ENCODE data around the gene JAZF1.
"Not testable (repeated sequence)": the region's sequence is repeated elsewhere in the genome, so short reads cannot be mapped to it uniquely, and the experiment has no call there.

The JAZF1 gene

DNA sequence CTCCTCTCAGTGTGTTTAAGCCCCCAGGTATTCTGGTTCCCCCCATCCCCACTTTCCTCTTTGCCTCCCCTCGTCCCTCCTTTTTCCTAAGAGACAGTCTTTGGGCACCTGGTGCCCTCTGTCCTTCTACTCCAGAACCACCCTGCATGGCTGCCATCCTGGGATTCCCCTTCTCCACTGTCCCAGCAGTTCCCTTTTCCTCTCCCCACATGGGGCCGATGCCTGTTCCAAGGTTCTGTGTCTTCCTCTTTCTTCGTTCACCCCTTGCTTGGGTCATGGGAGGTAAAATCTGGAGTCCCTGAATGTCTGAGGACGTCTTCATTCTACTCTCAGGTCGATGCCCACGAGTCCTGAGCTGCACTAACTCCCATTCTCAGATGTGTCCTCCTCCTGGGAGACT lies 319.8 kb downstream of the JAZF1 start:
- DNase-seq, result no peak

- not testable (repeated sequence) for DNase-seq
Observed at GRCh38 chr7:27856703-27857485, 323.7 kb downstream of the JAZF1 start.

GRCh38 chr7:27850531-27850930 lies 330.1 kb downstream of the JAZF1 start:
- DNase-seq, result no peak

DNA sequence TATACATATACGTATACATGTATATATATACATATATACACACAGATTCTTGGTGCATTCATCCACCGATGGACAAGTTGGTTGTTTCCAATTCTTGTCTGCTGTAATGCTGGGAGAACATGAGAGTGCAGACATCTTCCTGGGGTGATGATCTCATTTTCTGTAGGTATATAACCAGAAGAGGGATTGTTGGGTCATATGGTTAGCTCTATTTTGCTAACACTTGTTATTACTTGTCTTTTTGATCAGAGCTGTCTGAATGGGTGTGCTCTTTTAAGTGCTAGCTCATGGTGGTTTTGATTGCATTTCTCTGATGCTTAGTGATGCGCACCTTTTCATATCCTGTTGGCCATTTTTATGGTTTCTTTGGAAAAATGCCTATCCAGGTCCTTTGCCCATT lies 334.2 kb downstream of the JAZF1 start:
- DNase-seq, result no peak

GRCh38 chr7:27843584-27844305 lies 336.9 kb downstream of the JAZF1 start:
- DNase-seq, result no peak

DNA sequence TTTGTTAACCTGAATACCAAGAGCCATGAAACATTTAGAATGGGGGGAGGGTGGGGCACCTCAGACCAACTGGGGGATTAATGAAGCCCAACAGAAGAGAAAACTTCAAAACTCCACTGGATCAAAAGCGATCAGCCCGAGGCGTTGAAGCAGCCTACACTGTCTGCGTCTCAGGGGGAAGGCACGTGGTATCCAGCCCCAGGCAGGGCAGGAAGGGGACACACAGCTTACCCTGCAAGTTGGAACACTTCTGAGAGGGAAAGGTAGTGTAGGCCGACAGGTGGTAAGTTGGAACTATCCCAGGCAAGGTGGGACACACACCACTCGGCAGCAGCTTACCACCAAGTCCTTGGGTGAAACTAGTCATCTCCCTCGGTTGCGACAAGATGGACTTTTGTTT lies 337.7 kb downstream of the JAZF1 start:
- DNase-seq, result no peak

DNA sequence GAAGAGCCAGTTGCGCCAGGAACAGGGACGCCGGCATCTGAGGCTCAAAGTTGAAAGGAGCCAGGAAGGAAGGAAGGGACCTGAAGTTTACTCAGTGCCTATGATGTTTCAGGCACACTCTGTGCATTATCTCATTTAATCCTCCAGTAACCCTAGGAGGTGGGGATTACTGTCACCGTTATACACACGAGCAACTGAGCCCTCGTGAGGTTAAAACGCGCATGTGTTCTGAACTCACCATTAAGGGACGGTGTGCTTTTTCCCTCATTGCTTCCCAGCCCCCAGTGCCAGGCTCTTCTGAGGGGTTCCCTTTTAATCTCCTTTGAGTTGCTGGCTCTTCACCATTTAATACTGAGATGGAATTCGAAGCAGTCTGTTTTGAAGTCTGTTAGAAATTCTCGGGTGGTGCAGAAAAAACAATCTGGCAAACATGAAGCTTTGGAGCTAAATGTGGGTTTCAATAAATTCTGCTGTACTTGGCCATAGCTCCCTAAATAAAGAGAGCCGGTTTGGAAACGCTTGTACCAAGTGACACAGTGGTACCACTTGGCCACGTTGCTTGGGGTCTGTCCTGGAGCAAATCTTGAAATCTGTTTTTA lies 338.4 kb downstream of the JAZF1 start:
- no peak for DNase-seq

- no peak for DNase-seq
Observed at GRCh38 chr7:27840760-27841364, 339.7 kb downstream of the JAZF1 start.

GRCh38 chr7:27840313-27840712 lies 340.3 kb downstream of the JAZF1 start:
- peak; percentile 34 to 65 for DNase-seq

DNA sequence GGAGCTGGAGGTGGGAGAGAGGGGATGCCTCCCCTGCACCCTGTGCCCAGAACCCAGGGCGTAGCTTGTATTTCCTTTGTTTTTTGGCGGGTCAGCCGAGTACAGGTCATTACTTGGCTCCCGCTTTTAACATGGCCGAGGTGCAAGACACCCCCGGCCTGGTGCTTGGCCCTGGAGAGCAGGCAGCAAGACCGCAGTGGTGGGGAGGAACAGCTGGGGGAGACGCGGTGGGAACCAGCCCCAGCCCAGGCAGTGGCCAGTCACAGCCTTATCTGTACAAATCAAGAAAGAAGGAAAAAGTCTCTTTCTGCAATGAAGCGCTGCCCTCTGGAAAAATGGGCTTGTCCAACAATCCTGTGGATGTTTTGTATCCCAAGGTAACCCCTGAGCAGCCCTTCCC lies 341.5 kb downstream of the JAZF1 start:
- DNase-seq, result no peak

DNA sequence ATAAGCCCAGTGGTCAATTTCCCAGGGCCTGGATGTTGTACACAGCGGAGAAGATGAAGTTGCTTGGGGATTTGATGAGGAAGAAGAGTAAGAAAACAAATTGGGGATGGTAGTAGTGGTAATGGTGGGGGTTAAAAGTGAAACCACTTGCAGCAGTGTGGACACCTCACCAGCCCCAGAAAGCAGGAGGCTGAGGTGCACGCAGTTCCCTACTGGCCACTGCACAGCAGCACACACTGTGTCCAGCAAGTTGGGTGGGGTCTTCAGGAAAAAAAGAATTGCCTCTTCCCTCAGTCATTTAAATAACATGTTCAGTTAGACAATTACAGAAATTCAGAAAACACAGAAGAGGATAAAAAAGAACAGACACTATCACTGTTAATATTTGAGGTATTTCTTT lies 344.1 kb downstream of the JAZF1 start:
- DNase-seq, result no peak

GRCh38 chr7:27835376-27835775 lies 345.2 kb downstream of the JAZF1 start:
- no peak for DNase-seq

- DNase-seq, result no peak
Observed at GRCh38 chr7:27834179-27834921, 346.2 kb downstream of the JAZF1 start.

GRCh38 chr7:27826357-27826756 lies 354.2 kb downstream of the JAZF1 start:
- no peak for DNase-seq

DNA sequence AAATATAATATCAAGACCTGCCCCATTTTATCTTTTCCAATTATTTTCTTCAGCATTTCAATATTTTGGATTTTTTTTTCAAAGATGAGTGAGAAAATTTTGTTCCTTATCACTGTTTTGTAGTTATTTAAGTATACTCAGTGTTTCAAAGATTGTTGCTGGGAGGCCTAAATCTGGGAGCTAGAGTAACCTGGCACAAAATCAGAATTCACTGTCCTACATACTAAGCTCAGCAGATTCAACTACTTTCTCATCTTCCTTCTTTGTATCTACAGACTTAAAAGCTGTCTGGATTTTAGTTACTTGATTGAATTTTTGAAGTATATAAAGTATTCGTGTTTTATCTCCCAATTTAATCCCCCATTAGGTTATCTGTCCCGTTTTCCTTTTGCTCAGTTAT lies 354.7 kb downstream of the JAZF1 start:
- DNase-seq, result no peak

- DNase-seq, result no peak
Observed at GRCh38 chr7:27822245-27822644, 358.4 kb downstream of the JAZF1 start.

GRCh38 chr7:27812706-27813105 lies 367.9 kb downstream of the JAZF1 start:
- no peak for DNase-seq

DNA sequence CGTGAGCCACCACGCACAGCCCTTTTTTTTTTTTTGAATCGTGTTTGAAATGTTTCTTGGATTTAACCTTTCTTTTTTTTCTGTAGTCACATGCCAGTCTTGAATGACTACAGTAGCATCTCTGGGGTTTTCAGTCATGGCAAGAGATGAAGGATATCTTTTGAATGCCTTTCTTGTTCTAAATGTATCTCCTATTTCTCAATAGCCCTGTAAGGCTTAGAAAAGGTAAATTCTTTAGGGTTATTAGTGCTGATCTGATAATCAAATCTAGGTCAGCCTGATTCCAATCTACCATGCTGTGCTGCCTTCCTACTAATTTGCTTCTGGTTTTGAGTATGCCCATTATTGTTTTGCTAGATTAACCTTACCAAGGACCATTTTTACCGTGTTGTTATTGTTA lies 370.4 kb downstream of the JAZF1 start:
- no peak for DNase-seq

DNA sequence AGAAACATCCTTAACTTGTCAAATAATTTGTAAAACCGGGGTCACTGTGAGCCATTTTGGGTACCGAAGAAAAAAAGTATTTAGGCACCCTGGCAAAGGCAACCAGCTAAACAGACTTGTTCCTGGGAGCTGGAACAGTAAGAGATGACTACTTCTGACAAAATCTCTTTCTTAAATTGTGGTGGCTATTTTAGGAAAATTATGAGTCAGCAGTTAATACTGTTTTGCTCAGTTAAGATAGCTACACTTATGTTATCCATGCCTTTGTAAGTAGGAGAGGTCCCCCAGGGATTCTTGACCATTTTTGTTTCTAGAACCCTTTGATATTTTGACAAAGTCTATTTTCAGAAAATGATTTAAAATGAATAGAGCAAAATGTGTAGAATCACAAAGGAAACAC lies 372.0 kb downstream of the JAZF1 start:
- DNase-seq, result no peak

DNA sequence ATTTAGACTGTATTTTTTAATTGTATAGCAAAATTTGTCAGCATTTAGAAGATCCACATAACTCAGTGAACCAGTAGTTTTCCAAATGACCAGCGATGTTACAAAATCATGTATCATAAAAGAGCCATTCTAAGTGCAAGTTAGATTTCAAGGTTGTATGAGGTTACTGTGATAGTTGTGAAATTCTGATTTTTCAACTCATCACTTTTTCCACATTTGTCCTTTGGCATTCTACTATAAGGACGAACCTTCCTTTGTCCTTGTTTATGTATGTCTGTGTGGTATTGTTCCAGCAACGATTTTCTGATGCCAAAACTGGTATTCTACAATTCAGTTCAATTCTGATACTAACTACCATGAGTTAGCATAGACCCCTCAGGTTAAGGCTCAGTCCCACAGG lies 376.5 kb downstream of the JAZF1 start:
- no peak for DNase-seq

GRCh38 chr7:27802999-27803398 lies 377.6 kb downstream of the JAZF1 start:
- no peak for DNase-seq

GRCh38 chr7:27799212-27799611 lies 381.4 kb downstream of the JAZF1 start:
- DNase-seq, result no peak

GRCh38 chr7:27795977-27796376 lies 384.6 kb downstream of the JAZF1 start:
- DNase-seq, result no peak
